HG02981 (cell line): Measurements from ENCODE around the gene SEMA4C.

ENCODE experiments used
- ATAC-seq: cut with Tn5 transposase; IDR thresholded peaks from one replicate; pipeline ENCODE4 v1.9.1; 2021; ENCODE audit warnings: mild to moderate bottlenecking, moderate library complexity; ENCODE audit not compliant: unreplicated experiment

Gene SEMA4C

DNA sequence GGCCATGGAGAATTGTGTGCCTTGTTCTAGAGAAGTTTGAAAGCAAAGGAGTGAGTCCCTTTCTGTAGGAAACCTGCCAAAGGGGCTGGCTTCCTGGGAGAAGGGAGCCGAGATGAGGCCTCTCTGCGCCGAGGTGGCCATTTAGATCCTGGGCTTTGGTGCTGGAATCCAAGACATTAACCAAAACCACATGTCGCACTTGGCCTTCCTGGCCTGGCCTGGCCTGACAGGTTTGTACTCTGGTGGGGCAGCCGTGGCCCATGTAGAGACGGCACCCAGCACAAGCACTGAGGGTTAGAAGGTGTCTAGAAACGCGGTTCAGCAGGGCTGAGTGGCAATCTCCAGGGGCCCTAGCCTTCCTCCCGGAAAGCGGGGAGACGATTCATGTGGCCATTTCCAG lies 46.7 kb downstream of the SEMA4C start:
- no peak for ATAC-seq

DNA sequence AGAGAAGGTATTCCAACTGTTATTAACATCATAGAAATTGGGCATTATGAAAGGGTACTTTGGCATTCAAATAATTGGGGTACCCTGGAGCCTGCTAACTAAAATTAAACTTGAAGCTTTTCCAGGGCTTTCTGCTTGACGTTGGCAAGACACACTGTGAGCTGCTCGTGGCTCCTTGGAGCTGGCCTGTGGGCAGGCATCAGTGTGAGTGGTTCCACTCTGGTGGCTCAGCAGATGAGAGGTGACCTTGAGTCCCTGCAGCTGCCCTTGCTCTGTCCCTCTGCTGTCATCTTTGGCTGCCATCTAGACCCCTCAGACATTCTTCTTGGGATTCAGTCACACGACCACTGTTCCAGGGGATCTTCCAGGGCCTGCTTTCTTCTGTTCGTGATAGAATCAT lies 47.1 kb downstream of the SEMA4C start:
- no peak for ATAC-seq

DNA sequence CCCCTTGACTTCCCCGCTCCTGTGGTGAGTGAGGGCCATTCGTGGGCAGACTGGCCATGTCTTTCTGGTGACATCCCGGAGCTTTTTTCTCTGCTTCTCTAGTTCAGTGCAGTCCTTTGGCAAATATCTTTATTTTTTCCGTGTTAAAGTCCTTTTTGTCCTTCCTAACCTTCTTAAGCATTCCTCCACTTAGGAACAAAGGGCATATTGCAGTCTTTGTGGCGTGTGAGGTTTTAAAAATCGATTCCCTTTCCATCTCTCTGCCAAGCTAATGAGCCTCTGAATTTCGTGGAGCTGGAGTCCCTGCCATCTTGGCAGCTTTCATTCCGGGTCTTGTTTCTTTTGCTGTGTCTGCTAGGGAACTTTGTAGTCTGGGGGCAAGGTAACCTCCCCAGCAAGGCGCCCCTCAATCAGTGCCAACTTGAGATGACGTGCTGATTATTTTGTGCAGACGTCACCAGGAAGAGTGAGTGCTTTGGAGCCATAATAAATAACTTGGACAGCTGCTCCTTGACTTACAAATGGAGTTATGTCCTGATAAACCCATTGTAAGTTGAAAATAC lies 48.7 kb downstream of the SEMA4C start:
- ATAC-seq = no peak

DNA sequence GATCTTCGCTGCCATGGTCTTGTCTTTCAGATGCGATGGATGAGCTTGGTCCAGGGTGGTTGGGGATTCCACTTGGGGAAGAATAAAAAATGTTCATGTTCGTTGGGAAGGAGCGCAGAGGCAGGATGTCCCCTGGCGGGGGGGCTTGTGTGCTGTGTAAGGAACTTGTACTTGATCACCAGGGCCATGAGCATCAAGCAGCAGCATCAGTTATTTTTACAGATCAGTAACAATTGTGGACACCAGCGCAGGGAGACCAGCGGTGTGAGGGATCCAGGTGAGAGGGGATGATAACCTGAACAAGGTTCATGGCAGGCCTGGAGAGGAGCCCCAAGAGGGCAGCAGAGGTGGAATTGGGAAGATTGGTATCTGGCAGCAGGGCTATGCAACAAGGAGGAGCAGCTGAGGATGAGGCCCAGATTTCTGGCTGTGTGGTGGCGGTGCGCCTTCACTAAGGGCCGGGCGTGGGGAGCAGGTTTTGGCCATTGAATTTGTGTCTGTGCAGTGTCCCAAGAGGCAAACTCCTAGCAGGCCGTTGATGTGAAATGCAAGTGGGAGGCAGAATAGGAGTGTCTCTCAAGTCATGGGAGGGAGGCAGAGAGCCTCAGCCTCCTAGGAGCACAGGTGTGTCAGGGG lies 49.9 kb downstream of the SEMA4C start:
- ATAC-seq = no peak

DNA sequence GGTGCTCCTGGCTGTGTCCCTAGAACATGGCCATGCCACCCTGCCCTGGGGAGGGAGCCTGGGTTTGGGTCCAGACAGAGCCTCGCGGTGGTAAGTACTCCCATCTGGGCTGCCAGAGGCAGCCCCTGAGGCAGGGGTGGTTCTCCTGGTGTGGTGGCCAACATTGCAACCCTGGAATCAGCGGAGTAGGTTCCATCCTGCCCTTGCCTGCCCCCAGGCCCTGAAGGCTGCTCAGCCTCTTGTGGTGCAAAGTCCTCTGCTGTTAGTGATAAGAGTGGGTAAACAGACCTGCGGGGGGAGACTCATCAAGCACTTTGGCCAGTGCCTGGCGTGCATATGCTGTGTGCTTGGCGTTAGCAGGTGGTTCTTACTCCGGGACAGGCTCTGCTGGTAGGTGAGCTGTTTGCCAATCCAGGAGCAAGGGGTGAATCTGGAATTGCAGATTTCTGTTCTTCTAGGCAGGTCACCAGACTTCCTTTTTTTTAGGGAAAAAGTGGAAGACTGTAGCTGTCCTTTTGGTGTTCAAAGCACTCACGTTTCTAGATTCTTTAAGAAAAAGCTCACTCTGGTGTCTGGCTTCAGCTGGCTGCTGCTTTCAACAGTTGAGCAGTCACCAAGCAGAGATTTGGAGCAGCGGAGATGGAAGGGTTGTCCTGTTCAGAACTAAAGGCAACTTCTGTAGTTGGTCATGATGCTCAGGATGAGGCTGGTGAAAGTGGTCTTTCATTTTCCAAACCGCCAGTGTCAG lies 50.6 kb downstream of the SEMA4C start:
- no peak for ATAC-seq

DNA sequence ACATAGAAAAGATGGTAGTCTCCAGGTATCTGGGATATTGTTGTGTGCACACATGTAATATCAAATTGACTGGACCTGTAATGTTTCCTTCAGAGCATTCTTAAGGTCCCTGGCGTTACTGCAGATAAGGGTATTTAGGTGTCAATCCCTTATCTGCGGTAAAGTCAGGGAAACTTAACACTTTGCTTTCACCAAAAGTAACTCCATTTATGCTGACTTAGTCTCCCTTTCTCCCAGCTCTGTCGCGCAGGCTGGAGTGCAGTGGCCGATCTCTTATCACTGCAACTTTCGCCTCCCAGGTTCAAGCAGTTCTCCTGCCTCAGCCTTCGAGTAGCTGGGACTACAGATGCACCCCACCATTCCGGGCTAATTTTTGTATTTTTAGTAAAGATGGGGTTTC lies 52.0 kb downstream of the SEMA4C start:
- ATAC-seq = no peak

DNA sequence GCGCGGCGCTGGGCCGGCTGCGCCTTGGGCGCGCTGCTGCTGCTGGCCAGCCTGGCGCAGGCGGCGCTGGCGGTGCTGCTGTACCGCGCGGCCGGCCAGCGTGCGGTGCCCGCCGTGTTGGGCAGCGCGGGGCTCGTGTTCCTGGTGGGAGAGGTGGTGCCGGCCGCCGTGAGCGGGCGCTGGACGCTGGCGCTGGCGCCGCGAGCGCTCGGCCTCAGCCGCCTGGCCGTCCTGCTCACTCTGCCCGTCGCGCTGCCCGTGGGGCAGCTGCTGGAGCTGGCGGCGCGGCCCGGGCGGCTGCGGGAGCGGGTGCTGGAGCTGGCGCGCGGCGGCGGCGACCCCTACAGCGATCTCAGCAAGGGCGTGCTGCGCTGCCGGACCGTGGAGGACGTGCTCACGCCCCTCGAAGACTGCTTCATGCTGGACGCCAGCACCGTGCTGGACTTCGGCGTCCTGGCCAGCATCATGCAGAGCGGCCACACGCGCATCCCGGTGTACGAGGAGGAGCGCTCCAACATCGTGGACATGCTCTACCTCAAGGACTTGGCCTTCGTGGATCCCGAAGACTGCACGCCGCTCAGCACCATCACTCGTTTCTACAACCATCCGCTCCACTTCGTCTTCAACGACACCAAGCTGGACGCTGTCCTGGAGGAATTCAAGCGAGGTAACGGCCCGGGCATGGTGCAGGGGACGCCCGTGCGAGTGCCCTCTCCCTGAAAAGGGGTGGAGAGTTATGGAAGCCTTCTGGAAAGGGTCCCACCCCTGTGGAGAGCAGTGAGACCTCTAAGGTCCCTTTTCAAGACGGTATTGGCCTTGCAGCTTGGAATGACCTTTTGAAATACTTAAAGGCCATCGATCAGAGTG lies 52.8 kb downstream of the SEMA4C start:
- no peak for ATAC-seq

DNA sequence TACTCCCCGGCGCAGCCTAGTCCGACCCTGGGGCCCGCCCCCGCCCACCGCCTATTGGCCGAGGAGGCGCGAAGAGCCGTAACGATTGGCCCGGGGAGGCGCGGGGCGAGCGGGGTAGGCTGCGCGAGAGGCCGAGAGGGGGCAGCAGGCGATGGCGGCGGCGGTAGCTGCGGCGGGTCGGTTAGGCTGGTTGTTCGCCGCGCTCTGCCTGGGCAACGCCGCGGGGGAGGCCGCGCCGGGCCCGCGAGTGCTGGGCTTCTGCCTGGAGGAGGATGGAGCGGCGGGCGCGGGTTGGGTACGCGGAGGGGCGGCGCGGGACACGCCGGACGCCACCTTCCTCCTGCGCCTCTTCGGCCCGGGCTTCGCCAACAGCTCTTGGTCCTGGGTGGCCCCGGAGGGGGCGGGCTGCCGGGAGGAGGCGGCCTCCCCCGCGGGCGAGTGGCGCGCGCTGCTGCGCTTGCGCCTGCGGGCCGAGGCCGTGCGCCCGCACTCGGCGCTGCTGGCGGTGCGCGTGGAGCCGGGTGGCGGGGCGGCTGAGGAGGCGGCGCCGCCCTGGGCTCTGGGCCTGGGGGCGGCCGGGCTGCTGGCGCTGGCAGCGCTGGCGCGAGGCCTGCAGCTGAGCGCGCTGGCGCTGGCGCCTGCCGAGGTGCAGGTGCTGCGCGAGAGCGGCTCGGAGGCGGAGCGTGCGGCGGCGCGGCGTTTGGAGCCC lies 53.6 kb downstream of the SEMA4C start, which contains the start of gene CNNM3:
Gene CNNM3 (plus strand): TSS at position 142 of the 709 bp plus-strand sequence. CDS start 10 bp downstream, at position 152.
- peak; percentile 81 for ATAC-seq

DNA sequence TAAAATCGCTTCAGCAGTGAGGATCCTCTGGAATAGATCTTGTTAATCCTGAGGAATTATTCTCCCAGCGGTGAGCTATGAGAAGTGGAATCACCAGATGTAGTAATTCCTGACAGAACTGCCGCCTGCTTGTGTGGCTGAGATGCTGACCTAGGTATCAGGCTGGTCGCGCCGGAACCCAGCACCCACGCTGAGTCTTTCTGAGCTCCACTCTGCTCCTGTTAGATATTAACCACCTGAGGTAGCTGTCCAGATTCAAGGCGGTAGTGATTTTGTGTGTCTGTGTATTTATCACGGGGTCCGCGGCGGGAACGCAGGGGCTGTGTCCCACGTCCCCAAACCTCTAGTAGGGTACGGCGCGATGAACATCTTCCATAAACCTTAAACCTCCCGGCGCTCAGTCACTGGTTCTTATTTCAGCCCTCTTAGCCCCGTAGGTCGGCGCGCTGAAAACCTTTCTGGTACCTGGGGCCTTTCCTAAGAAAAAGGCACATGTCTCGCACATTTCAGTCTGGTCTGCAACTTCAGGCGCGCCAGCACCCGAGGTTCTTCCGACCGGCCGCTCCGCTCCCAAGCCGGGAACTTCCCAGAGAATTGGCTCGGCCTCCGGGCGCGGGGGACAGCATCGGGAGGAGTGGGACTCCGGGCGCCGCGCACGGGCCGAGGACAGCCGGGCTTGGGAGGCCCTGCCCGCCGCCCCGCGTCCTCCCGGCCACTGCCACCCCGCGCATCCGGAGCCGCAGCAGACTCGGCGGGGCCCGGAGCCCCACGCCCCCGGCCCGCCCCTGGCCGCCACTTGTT lies 54.4 kb downstream of the SEMA4C start:
- ATAC-seq = no peak

DNA sequence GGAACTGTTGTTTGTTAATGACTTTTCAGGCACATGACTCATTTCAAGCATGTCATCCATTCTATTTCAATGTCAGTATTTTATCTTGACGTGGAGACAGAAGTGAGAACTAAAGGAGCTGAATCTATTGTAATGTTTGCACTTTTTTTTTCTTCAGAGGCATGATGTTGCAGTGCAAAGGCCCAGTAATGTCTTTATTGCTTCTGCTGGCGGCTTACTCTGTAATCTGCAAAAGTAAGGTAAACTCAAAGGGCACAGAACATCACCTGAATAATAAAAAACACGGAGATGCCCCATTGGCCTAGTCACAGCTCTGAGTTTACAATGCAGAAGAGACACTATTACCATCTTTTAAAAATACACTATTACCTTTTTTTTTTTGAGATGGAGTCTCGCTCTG lies 56.2 kb downstream of the SEMA4C start:
- ATAC-seq = no peak

DNA sequence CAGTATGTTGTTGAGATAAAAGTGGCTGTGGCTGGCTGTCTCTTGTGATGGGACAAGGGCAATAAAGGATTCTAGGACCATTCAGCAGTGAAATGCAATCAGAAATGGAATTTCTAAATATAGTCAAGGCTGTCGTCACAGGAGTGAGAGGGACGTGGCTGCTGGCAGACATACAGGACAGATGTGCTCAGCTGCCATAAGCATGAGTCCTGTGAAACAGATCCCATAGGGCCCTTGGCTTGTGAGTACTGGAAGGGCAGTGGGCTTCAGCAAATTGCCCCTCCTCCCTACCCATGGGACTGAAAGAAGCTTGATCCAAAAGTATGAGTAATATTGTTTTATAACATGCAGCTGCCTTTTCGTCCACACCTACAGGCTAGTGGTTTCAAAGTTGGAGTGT lies 58.0 kb downstream of the SEMA4C start:
- ATAC-seq = no peak

DNA sequence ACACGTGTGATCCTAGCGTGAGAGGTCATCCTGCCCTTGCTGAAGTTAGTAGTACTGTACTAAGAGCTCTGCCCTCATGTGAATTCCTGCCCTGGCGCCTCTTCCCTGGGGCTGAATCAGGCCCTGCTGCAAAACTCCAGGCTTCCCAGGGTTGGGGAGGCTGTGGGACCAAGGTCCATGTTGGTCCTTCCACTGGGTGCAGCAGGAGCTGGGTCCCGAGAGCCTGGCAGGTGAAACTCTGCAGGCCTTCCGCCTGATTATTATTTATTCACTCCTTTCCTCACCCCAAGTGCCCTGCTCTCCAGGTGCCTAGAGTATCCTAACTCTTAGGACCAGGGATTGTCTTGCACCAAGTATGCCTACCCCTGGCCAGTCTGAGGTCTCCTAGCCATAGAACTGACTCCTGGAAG lies 59.1 kb downstream of the SEMA4C start:
- no peak for ATAC-seq

DNA sequence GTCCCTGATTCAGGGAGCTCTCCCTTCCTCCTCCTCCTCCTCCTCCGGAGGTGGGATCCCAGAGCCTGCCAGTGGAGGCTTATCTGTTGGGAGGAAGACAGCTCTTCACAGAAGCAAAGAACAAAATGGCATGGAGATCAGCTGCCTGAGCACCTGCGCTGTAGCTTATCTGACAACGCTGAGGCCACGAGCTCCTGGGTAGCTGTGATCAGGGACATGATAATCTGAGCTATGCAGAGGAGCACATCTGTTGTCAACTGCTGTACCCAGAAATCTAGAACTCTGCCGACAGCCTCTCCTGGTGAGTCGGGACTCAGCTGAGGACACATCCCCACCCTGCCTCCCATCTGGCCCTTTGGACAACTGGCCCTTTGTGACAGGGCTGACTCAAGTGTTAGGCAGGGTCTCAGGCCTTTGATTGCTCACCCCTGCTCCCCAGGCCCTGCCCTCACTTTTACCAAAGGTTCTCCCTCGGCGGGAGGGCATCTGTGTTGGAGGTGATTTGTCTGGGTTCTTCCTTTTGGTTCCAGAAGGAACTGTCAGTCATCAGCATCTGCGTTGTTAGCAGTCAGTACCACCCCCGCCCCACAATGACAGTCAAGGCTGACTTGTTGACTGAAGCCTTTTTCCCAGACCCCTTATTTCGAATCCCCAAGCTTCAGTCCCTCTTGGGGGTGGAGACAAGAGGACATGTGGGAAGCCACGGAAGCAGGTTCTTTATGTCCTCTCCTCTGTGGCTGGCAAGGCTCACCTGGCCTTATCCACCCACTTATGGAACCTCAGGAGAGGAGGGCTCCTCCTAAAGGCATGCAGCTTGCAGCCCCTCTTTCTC lies 59.7 kb downstream of the SEMA4C start:
- ATAC-seq = no peak
